Stimulated activated naive CD8-positive, alpha-beta T cell treated with anti-CD3 and anti-CD28 coated beads, Interleukin-15, Interleukin-2, amounts not matched to agents 100 ng/mL and 50 ng/mL, for 24 hours (primary cell): ENCODE data around the gene SERPINF2.
"Not testable (repeated sequence)": the region's sequence is repeated elsewhere in the genome, so short reads cannot be mapped to it uniquely, and the experiment has no call there.

Source experiments
- H3K27ac Mint-ChIP-seq: one replicate; pipeline ENCODE4 v1.8.0; 2021; ENCODE audit warnings: mild to moderate bottlenecking, mixed read lengths
- H3K27me3 Mint-ChIP-seq: one replicate; pipeline ENCODE4 v1.8.0; 2021; ENCODE audit warnings: mixed read lengths
- H3K36me3 Mint-ChIP-seq: one replicate; pipeline ENCODE4 v1.8.0; 2021; ENCODE audit warnings: low read depth, mixed read lengths
- H3K4me1 Mint-ChIP-seq: one replicate; pipeline ENCODE4 v1.8.0; 2021; ENCODE audit warnings: low read depth, mixed read lengths
- H3K4me3 Mint-ChIP-seq: one replicate; pipeline ENCODE4 v1.8.0; 2021; ENCODE audit warnings: mild to moderate bottlenecking, mixed read lengths
- H3K9me3 Mint-ChIP-seq: one replicate; pipeline ENCODE4 v1.8.0; 2021; ENCODE audit warnings: mixed read lengths

Gene SERPINF2

GRCh38 chr17:1742371-1743087 lies at the start of gene SERPINF2:
SERPINF2 (plus strand) TSS chr17:1742871; CDS start chr17:1744996, 2,125 bp downstream.
- Mint-ChIP-seq H3K27me3 (no peaks in the 10 kb centered on the region), H3K4me3 (no peak within 1 kb of the TSS), H3K36me3 (peaks cover 2% of the 10 kb centered on the region), H3K4me1 (no peaks in the 10 kb centered on the region), H3K9me3 (no peaks in the 10 kb centered on the region), H3K27ac (no peak within 1 kb of the TSS)

- peaks cover 3% of the 10 kb centered on the region for H3K27me3 Mint-ChIP-seq
Observed at GRCh38 chr17:1693339-1693738, 49.3 kb upstream of the SERPINF2 start.

DNA sequence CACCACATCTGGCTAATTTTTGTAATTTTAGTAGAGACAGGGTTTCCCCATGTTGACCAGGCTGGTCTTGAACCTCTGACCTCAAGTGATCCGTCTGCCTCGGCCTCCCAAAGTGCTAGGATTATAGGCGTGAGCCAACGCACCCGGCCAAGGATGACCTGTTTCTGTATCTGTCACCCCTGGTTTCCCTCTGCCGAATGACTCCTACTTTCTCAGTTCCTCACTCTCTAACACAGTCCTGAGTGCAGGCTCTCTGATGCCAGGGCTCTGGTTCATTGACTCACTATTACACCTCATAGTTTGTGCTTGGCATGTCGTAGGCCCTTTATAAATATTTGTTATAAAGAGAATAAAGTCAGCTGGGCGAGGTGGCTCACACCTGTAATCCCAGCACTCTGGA lies 47.3 kb upstream of the SERPINF2 start:
- H3K9me3 Mint-ChIP-seq, result no peaks in the 10 kb centered on the region
- H3K36me3 Mint-ChIP-seq, result no peaks in the 10 kb centered on the region
- no peak overlapping the region for H3K4me3 Mint-ChIP-seq
- H3K27ac Mint-ChIP-seq, result no peak overlapping the region
- H3K27me3 Mint-ChIP-seq, result peaks cover 3% of the 10 kb centered on the region
- no peaks in the 10 kb centered on the region for H3K4me1 Mint-ChIP-seq

More at GRCh38 chr17:1693339-1693738, 49.3 kb upstream of the SERPINF2 start:
- H3K9me3 Mint-ChIP-seq, result no peaks in the 10 kb centered on the region
- no peak overlapping the region for H3K4me3 Mint-ChIP-seq
- no peaks in the 10 kb centered on the region for H3K4me1 Mint-ChIP-seq
- H3K36me3 Mint-ChIP-seq, result no peaks in the 10 kb centered on the region
- H3K27ac Mint-ChIP-seq, result no peak overlapping the region

GRCh38 chr17:1697681-1698080 lies 45.0 kb upstream of the SERPINF2 start:
- Mint-ChIP-seq H3K36me3 (no peaks in the 10 kb centered on the region), H3K27ac (no peak overlapping the region), H3K9me3 (no peaks in the 10 kb centered on the region), H3K4me3 (no peak overlapping the region), H3K4me1 (no peaks in the 10 kb centered on the region), H3K27me3 (peaks cover 3% of the 10 kb centered on the region)

- H3K27ac Mint-ChIP-seq, H3K4me1 Mint-ChIP-seq, H3K36me3 Mint-ChIP-seq: not testable (repeated sequence)
Observed at GRCh38 chr17:1699891-1700290, 42.8 kb upstream of the SERPINF2 start.

DNA sequence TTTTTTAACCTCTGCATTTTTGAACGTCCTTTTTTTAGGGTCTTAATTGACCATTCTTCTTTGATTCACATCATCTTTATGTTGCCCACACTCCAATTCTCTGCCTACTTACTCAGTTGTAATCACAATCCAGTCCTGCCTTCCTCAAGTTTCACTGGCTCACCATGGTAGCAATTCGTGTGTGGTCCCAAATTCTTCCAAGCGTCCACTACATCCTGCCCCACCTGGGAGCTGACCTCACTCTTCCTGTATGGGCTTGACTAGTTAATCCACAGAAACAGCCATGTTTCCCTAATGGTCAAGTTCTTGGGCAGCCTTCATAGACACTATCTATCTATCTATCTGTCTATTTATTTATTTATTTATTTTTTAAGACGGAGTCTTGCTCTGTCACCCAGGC lies 39.6 kb upstream of the SERPINF2 start:
- Mint-ChIP-seq H3K4me1 (no peaks in the 10 kb centered on the region), H3K4me3 (no peak overlapping the region), H3K9me3 (no peaks in the 10 kb centered on the region), H3K27ac (no peak overlapping the region), H3K27me3 (peaks cover 20% of the 10 kb centered on the region), H3K36me3 (no peaks in the 10 kb centered on the region)

More at GRCh38 chr17:1699891-1700290, 42.8 kb upstream of the SERPINF2 start:
- H3K4me3 Mint-ChIP-seq, H3K9me3 Mint-ChIP-seq, H3K27me3 Mint-ChIP-seq: not testable (repeated sequence)

- H3K27ac Mint-ChIP-seq, result no peak overlapping the region
- no peaks in the 10 kb centered on the region for H3K36me3 Mint-ChIP-seq
- H3K4me1 Mint-ChIP-seq, result no peaks in the 10 kb centered on the region
- H3K27me3 Mint-ChIP-seq, result peaks cover 26% of the 10 kb centered on the region
- H3K9me3 Mint-ChIP-seq, result no peaks in the 10 kb centered on the region
- H3K4me3 Mint-ChIP-seq, result no peak overlapping the region
Observed at GRCh38 chr17:1705004-1705403, 37.7 kb upstream of the SERPINF2 start.

DNA sequence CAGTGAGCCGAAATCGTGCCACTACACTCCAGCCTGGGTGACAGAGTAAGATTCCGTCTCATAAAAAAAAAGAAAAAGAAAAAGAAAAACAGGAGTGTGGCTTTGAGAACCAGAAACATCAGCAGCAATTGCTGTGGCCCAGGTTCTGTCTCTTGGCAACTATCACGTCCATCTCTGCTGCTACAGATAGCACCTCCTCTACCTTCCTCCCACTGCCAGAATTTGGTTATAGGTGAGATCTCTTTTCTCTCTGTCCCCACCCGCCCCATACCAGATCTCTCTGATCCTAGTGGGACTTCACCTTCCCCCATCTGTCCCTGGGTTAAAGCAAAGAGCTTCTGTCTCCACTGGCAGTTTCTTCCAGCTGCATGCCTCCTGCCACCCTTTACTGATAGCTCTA lies 35.6 kb upstream of the SERPINF2 start:
- Mint-ChIP-seq H3K4me3 (no peak overlapping the region), H3K36me3 (no peaks in the 10 kb centered on the region), H3K27ac (no peak overlapping the region), H3K4me1 (peaks cover 13% of the 10 kb centered on the region), H3K27me3 (peaks cover 40% of the 10 kb centered on the region), H3K9me3 (no peaks in the 10 kb centered on the region)

GRCh38 chr17:1708791-1709346 lies 33.8 kb upstream of the SERPINF2 start:
- peaks cover 48% of the 10 kb centered on the region for H3K27me3 Mint-ChIP-seq
- H3K4me1 Mint-ChIP-seq, result peaks cover 20% of the 10 kb centered on the region
- not testable (repeated sequence) for H3K4me3 Mint-ChIP-seq, H3K27ac Mint-ChIP-seq, H3K36me3 Mint-ChIP-seq, H3K9me3 Mint-ChIP-seq

- Mint-ChIP-seq H3K9me3 (no peaks in the 10 kb centered on the region), H3K4me3 (peak overlapping the region; percentile 23), H3K27ac (no peak overlapping the region), H3K36me3 (peaks cover 8% of the 10 kb centered on the region), H3K27me3 (peaks cover 45% of the 10 kb centered on the region), H3K4me1 (peaks cover 24% of the 10 kb centered on the region)
Observed at GRCh38 chr17:1709403-1709951, 33.2 kb upstream of the SERPINF2 start.

DNA sequence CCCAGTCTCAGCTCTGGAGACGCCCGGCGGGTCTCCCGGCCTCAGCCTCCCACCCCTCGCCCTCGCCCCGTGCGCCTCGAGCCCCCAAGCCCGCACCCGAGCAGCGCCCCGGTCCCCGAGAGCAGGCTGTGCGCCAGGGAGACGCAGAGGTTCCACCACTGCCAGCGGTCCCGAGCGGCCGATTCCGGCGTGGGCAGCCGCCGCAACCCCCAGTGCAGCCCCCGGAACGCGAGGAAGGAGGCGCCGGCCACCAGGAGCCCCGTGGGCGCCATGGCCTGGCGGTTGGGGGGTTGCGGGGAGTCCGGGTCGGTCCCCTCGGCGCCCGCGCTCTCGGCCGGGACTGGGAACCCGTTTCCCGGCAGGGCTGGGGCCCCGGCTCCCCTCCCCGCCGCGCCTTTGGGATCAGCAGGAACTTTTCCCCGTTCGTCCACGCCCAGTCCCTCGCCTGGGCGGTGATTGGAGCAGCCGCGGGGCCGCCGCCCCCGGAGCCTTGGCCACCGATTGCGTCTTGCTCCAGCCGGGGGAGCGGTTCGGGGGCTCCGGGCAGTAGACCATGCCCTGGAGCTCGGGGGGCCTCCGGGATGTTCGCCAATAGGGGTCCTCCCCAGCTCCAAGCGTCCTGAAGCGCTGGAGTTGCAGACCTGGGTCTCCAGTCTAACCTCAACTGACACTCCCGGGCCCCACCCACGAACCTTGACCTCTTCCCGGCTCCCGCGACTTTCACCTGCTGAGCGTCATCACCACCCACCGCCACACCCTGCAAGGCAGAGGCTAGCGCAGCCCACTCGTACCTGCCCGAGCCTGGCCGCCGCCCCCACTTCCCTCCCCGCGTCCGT lies 32.5 kb upstream of the SERPINF2 start, which contains the start of gene TLCD2:
TLCD2 (minus strand) TSS at position 407 of the 836 bp plus-strand sequence; CDS start at position 272, 135 bp downstream.
- no peak within 1 kb of the TSS for H3K27ac Mint-ChIP-seq
- no peaks in the 10 kb centered on the region for H3K9me3 Mint-ChIP-seq
- H3K4me3 Mint-ChIP-seq, result peak within 1 kb of the TSS; percentile 37
- peaks cover 8% of the 10 kb centered on the region for H3K36me3 Mint-ChIP-seq
- peaks cover 27% of the 10 kb centered on the region for H3K4me1 Mint-ChIP-seq
- H3K27me3 Mint-ChIP-seq, result peaks cover 41% of the 10 kb centered on the region

- Mint-ChIP-seq H3K36me3 (peaks cover 8% of the 10 kb centered on the region), H3K9me3 (no peaks in the 10 kb centered on the region), H3K27ac (no peak overlapping the region), H3K4me3 (peak overlapping the region; percentile 37), H3K27me3 (peaks cover 36% of the 10 kb centered on the region), H3K4me1 (peaks cover 27% of the 10 kb centered on the region)
Observed at GRCh38 chr17:1710807-1711553, 31.7 kb upstream of the SERPINF2 start.

DNA sequence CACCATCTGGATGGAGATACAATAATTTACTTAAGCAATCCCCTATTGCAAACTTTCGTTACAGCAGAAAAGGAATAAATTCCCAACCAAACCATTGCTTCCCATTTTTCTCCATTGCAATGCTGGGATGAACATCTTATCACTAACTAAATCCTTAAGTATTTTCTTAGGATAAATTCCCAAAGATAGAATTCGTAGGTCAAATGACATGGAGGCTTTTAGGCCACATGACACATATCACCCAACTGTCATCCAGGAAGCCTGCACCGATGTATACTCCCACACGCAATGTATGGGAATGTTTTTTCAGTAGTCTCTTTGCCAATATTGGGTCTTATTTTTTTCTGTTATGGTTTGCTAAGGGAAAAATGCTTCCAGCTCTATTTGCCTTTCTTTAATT lies 30.9 kb upstream of the SERPINF2 start:
- H3K9me3 Mint-ChIP-seq, result no peaks in the 10 kb centered on the region

DNA sequence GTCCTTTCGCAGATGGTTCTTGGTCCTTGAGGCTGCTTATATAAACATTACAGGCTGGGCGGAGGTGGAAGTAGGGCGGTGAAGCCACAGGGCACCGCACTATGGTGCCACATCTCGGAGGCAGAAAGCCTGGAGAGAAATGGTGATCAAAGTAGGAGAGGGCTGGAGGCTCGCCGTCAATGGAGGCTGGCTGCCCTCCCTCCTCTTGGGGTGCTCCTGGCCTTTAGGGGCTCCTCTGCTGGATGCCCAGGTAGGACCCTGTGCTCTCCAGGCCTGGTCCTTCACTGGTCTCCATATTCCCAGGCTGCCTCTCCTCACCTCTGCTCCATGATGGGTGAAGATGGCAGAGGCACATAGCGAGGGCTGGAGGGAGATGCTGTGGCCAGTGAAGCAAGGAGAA lies 30.4 kb upstream of the SERPINF2 start:
- H3K9me3 Mint-ChIP-seq, result no peaks in the 10 kb centered on the region
- no peak overlapping the region for H3K27ac Mint-ChIP-seq
- H3K4me1 Mint-ChIP-seq, result peaks cover 31% of the 10 kb centered on the region
- H3K36me3 Mint-ChIP-seq, result peaks cover 8% of the 10 kb centered on the region
- peaks cover 34% of the 10 kb centered on the region for H3K27me3 Mint-ChIP-seq
- H3K4me3 Mint-ChIP-seq, result no peak overlapping the region

More for the DNA sequence above, 30.9 kb upstream of the SERPINF2 start:
- peaks cover 8% of the 10 kb centered on the region for H3K36me3 Mint-ChIP-seq
- peaks cover 36% of the 10 kb centered on the region for H3K27me3 Mint-ChIP-seq
- H3K4me3 Mint-ChIP-seq, result no peak overlapping the region
- peaks cover 27% of the 10 kb centered on the region for H3K4me1 Mint-ChIP-seq
- no peak overlapping the region for H3K27ac Mint-ChIP-seq
